ENCODE data around the gene CREBRF.

Gene CREBRF

DNA sequence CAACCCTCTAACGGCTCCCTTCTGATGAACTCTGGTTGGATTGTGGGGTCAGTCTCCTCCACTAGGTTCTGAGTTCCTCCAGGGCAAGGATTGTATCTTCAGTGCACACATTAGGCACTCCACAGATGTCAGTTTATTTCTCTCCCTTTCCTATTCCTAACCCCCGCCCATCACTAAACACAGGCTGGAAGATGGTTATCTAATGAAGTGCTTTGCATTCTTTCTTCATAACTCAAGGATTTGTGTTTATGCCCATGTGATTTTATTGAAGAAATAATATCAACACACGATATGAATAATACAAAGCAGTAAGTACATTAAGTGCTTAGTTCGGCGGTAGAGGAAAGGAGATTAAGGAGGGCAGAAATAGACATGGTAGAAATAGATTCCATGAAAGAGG is 4.4 kb upstream of the CREBRF start:
- Mint-ChIP-seq H3K27ac (no peak overlapping the region), H3K9me3 (no peaks in the 10 kb centered on the region), H3K4me1 (peaks cover 20% of the 10 kb centered on the region), H3K36me3 (ENCODE audit: low read depth) (no peaks in the 10 kb centered on the region), H3K27me3 (ENCODE audit: low read depth, poor library complexity) (peaks cover 58% of the 10 kb centered on the region), H3K4me3 (no peak overlapping the region)
- TF ChIP-seq, protein P1, sequence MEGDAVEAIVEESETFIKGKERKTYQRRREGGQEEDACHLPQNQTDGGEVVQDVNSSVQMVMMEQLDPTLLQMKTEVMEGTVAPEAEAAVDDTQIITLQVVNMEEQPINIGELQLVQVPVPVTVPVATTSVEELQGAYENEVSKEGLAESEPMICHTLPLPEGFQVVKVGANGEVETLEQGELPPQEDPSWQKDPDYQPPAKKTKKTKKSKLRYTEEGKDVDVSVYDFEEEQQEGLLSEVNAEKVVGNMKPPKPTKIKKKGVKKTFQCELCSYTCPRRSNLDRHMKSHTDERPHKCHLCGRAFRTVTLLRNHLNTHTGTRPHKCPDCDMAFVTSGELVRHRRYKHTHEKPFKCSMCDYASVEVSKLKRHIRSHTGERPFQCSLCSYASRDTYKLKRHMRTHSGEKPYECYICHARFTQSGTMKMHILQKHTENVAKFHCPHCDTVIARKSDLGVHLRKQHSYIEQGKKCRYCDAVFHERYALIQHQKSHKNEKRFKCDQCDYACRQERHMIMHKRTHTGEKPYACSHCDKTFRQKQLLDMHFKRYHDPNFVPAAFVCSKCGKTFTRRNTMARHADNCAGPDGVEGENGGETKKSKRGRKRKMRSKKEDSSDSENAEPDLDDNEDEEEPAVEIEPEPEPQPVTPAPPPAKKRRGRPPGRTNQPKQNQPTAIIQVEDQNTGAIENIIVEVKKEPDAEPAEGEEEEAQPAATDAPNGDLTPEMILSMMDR (IDR thresholded peaks at IDR 0.05), result no peak
- DNase-seq, result no peak

DNA sequence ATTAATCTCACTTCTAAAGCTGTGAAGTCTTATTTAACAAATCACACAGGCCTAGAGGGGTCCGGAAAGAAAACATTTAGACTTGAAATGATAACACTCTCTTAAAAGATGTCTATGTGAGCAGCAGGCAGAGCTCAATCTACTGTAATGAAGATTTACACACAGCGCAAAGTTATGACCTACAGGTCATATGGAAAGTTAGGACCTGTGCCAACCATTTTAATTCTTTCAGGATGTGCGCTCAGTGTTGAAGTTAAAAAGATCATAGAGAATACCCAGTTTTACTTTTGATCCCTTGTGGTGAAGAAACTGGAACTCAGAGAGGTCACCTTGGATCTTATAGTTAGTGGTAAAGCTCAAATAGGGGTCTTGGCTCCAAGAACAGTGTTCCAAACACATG is 3.1 kb upstream of the CREBRF start:
- Mint-ChIP-seq H3K36me3 (ENCODE audit: low read depth) (no peaks in the 10 kb centered on the region), H3K27me3 (ENCODE audit: low read depth, poor library complexity) (peaks cover 46% of the 10 kb centered on the region), H3K4me1 (peaks cover 28% of the 10 kb centered on the region), H3K4me3 (no peak overlapping the region), H3K9me3 (no peaks in the 10 kb centered on the region), H3K27ac (no peak overlapping the region)
- DNase-seq, result no peak
- TF ChIP-seq, protein P1 (IDR thresholded peaks at IDR 0.05), result no peak

DNA sequence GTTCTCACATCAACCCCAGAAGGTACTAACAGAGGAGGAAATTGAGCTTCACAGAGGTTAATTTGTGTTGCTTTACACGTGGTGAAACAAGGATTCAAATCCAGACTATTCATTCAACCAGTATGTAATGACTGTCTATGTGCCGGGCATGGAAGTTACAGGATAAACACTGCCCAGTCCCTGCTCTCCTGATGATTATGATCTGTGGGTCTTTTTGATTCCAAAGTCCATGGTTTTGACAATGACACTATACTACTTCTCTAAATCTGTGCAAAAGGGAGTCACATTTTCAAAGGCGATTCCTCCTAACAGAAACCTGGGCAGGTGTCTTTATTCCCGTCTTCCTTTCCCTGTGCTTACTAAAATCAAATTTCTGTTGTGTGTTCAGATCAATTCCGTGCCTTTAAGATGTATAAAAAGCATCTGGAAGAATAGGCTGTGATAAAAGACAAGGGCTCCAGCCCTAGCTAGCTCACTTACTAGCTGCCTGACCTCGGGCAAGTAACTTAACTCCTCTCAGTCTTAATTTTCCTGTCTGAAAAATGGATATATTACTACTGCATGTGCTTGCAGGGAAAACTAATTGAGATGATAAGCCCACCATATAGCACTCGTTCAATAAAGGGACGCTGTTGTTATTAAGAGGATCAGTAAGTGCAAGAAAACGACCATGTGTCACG is 970 bp upstream of the CREBRF start:
- Mint-ChIP-seq H3K27ac (no peak overlapping the region), H3K9me3 (no peaks in the 10 kb centered on the region), H3K4me1 (peaks cover 30% of the 10 kb centered on the region), H3K36me3 (ENCODE audit: low read depth) (no peaks in the 10 kb centered on the region), H3K27me3 (ENCODE audit: low read depth, poor library complexity) (peaks cover 27% of the 10 kb centered on the region), H3K4me3 (peak overlapping the region; percentile 94)
- TF ChIP-seq, protein P1 (IDR thresholded peaks at IDR 0.05), result no peak
- DNase-seq, result no peak

DNA sequence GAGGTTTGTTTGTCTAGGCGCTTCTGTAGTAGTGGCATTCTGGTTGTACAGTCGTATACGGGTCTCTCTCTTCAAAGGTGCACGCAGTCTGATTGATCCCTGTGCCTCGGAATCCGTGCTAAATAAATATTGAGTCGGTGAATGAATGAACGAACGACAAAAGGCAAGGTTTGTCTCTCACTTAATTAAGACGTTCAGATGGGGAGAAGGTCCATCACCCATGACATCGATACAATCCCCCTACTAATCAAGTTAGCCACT is 500 bp upstream of the CREBRF start:
- peaks cover 30% of the 10 kb centered on the region for H3K4me1 Mint-ChIP-seq
- no peaks in the 10 kb centered on the region for H3K9me3 Mint-ChIP-seq
- no peak for DNase-seq
- no peaks in the 10 kb centered on the region for H3K36me3 Mint-ChIP-seq (ENCODE audit: low read depth)
- H3K27ac Mint-ChIP-seq, result no peak overlapping the region
- H3K27me3 Mint-ChIP-seq (ENCODE audit: low read depth, poor library complexity), result peaks cover 23% of the 10 kb centered on the region
- peak overlapping the region; percentile 94 for H3K4me3 Mint-ChIP-seq
- TF ChIP-seq, protein P1 (IDR thresholded peaks at IDR 0.05), result no peak

DNA sequence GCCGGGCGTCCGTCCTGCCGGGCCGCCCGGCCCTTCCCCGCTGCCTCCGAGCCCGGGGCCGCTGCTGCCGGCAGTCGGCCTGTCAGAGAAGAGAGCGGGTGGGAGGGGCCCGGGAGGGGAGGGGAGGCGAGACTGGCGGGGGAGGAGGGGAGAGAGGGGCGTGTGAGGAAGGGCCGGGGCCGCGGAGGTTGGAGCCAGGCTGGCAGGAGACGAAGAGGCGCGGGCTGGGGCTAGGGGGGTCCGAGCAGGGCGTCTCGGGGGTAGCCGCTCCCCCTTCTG is 570 bp downstream of the CREBRF start:
- Mint-ChIP-seq H3K27me3 (ENCODE audit: low read depth, poor library complexity) (peaks cover 13% of the 10 kb centered on the region), H3K27ac (peak overlapping the region; percentile 100), H3K9me3 (no peaks in the 10 kb centered on the region), H3K4me3 (peak overlapping the region; percentile 95), H3K4me1 (peaks cover 30% of the 10 kb centered on the region), H3K36me3 (ENCODE audit: low read depth) (no peaks in the 10 kb centered on the region)
- DNase-seq, result peak; percentile 82
- TF ChIP-seq, protein P1 (IDR thresholded peaks at IDR 0.05), result no peak

DNA sequence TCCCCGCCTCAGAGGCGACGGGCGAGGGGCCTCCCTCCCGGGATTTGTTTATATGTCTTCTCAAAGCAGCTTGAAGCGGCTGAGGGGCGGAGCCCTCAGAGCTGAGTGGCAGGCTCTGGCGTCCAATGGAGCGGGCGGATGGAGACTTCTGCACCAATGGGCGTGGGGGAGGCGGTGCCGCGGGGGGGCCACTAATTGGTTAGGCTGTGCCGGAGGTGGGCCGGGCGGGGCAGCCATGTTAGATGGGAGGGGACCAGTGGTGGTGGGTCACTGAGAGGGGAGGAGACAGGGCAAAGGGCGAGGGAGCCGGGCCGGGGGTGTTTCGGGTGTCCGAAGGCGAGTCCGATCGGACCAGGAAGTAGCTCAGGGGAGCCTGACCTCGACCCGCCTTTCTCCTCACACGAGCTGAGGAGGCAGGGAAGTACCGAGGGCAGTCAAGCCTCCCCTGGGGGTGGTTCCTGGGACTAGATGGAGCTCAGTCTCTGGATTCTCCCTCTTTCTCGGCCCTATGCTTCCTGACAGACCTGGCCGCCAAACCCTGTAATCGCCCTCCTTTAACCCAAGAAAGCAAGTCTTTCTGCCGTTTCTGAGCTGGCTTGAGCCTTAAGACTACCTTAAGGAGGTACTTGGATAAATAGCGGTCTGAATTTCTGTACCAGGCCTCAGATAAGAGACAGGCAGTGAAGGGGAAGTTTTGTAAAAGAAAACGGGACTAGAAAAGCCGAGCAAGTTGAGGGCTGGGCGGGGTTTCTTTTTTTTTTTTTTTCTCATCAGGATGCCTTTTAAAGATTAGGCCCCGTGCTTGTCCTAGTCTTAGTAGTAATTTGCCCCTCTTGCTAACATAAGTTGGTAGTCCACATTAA is 1.1 kb downstream of the CREBRF start:
- H3K9me3 Mint-ChIP-seq, result no peaks in the 10 kb centered on the region
- peaks cover 30% of the 10 kb centered on the region for H3K4me1 Mint-ChIP-seq
- TF ChIP-seq, protein P1 (IDR thresholded peaks at IDR 0.05), result no peak
- H3K27me3 Mint-ChIP-seq (ENCODE audit: low read depth, poor library complexity), result peaks cover 8% of the 10 kb centered on the region
- no peaks in the 10 kb centered on the region for H3K36me3 Mint-ChIP-seq (ENCODE audit: low read depth)
- peak overlapping the region; percentile 95 for H3K4me3 Mint-ChIP-seq
- peak overlapping the region; percentile 100 for H3K27ac Mint-ChIP-seq
- DNase-seq, result peak; percentile 99
